Stimulated activated CD4-positive, alpha-beta T cell treated with anti-CD3 and anti-CD28 coated beads, Interleukin-15, amount 100 ng/mL, for 1 hour (primary cell): ENCODE measurements around the gene ZNF691.

Experiments
- DNase-seq, 2 donors: peaks; one replicate each; pipeline ENCODE4 v3.0.0-alpha.2; 2020; ENCODE audit warnings: low read depth in 1 of 2, low spot score in 1 of 2

Gene ZNF691

GRCh38 chr1:42831273-42831672, 15.1 kb upstream of the ZNF691 start:
- DNase-seq, result no peak

- DNase-seq, result no peak
Observed at GRCh38 chr1:42832641-42833240, 13.7 kb upstream of the ZNF691 start.

GRCh38 chr1:42833981-42834380, 12.4 kb upstream of the ZNF691 start:
- DNase-seq, result no peak

DNA sequence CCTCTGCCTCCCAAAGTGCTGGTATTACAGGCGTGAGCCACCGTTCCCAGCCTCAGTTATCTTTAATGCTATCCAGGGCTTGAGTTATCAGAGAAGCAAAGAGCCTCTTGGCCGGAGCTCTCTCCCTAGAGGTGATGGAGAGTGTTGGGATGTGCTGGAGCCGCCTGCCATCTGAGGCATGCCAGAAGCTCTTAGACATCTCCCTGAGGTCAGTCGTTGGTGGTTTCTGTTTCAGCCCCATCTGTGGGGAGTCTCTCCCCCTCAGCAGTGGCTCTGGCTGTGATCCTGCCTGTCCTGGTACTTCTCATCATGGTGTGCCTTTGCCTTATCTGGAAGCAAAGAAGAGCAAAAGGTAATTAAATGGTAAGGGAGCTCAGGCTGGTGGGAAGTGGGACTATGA, 11.6 kb upstream of the ZNF691 start:
- no peak for DNase-seq

GRCh38 chr1:42835422-42835821, 11.0 kb upstream of the ZNF691 start:
- no peak for DNase-seq

GRCh38 chr1:42837709-42838108, 8.7 kb upstream of the ZNF691 start:
- no peak for DNase-seq

- DNase-seq, result no peak
Observed at GRCh38 chr1:42838482-42839190, 7.8 kb upstream of the ZNF691 start.

DNA sequence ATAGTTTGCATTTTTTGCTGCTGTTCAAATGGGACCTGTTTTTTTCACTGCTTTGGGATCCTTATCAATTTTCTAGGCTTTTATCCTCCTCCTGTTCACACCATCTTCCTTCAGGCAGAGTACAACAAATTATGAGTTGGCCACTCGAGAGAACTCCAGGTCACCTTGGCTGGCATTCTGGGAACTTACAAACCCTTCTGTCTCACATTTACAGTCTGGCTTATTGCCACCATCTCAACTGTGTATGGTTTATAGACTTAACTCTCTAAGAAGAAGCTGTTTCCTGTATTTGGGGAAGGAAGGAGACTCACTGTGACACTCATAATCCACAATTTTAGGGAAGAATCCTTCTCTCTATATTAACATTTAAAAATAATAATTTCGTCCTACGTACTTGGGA, 5.4 kb upstream of the ZNF691 start:
- no peak for DNase-seq

GRCh38 chr1:42841440-42842147, 4.8 kb upstream of the ZNF691 start:
- no peak for DNase-seq

- DNase-seq, result no peak
Observed at GRCh38 chr1:42844592-42845140, 1.7 kb upstream of the ZNF691 start.

DNA sequence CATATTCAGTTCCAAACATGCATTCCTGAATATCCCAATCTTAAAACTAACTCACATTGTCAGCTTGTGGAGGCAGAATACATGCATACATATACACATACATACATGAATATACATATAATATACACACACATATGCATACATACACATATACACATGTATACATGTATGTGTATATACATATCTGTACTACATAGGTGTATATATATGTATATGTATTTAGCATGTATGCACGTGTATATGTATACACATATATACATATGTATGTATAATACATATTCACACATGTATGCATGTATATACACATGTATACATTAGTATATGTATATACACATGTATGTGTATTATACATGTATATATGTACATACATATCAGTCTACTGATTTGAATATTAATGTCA, 1.2 kb upstream of the ZNF691 start:
- no peak for DNase-seq

- DNase-seq, result no peak
Observed at GRCh38 chr1:42845866-42846256, 552 bp upstream of the ZNF691 start.

- DNase-seq, result no peak
Observed at GRCh38 chr1:42847111-42847595, 740 bp downstream of the ZNF691 start.

GRCh38 chr1:42847721-42848460, 1.5 kb downstream of the ZNF691 start:
- DNase-seq, result no peak

- no peak for DNase-seq
Observed at GRCh38 chr1:42848823-42849537, 2.6 kb downstream of the ZNF691 start.

DNA sequence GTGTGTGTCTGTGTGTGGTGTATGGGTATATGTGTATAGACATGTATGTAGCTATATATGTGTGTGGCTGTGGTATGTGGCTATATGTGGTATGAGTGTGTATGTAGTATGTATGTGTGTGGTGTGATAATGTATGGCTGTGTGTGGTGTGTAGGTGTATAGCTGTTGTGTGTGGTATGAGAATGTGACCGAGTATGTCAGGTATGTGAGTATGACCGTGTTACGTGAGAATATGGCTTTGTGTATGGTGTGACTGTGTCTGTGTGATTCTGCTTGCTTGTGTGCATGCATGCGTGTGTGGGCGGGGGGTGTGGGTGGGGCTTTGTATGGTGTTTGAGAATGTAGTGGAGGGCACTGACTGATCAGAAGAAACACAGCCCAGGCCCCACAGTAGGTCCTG, 3.5 kb downstream of the ZNF691 start:
- no peak for DNase-seq

DNA sequence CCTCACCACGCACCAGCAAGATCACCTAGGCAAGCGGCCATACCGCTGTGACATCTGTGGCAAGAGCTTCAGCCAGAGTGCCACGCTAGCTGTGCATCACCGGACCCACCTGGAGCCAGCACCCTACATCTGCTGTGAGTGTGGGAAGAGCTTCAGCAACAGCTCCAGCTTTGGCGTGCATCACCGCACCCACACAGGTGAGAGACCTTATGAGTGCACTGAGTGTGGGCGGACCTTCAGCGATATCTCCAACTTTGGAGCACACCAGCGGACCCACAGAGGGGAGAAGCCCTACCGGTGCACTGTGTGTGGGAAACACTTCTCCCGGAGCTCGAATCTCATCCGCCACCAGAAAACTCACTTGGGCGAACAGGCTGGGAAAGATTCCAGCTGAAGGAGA, 5.0 kb downstream of the ZNF691 start:
- DNase-seq, result no peak

GRCh38 chr1:42851960-42852607, 5.7 kb downstream of the ZNF691 start:
- no peak for DNase-seq

- DNase-seq, result no peak
Observed at GRCh38 chr1:42852608-42852980, 6.2 kb downstream of the ZNF691 start.
